ENCODE results near the gene ESPNL. TPM values are rescaled to one million over a fixed set of nuclear protein-coding genes. Genes with fewer than 3 reads are reported as not detected.

The ESPNL gene
- total RNA-seq, 1 donor from 2014 or later = 1.0 TPM

- DNase-seq = no peak
These were observed 27.9 kb downstream of the ESPNL start for GRCh38 chr2:238128061-238128440.

GRCh38 chr2:238128534-238129001 is 28.4 kb downstream of the ESPNL start:
- DNase-seq = no peak

GRCh38 chr2:238129166-238130010 is 29.2 kb downstream of the ESPNL start:
- no peak for DNase-seq

DNA sequence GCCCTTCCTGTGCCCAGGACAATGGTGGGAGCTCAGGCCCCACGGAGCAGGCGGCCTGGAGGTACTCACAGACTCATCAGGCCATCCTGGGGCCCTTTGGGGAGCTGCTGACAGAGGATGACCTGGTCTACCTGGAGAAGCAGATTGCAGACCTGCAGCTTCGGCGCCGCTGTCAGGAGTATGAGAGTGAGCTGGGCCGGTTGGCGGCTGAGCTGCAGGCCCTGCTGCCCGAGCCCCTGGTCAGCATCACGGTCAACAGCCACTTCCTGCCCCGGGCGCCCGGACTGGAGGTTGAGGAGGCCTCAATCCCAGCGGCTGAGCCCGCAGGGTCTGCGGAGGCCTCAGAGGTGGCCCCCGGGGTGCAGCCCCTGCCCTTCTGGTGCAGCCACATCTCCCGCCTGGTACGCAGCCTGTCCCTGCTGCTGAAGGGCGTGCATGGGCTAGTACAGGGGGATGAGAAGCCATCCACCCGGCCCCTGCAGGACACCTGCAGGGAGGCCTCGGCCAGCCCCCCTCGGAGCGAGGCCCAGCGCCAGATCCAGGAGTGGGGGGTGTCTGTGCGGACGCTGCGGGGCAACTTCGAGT is 30.1 kb downstream of the ESPNL start:
- DNase-seq = no peak

DNA sequence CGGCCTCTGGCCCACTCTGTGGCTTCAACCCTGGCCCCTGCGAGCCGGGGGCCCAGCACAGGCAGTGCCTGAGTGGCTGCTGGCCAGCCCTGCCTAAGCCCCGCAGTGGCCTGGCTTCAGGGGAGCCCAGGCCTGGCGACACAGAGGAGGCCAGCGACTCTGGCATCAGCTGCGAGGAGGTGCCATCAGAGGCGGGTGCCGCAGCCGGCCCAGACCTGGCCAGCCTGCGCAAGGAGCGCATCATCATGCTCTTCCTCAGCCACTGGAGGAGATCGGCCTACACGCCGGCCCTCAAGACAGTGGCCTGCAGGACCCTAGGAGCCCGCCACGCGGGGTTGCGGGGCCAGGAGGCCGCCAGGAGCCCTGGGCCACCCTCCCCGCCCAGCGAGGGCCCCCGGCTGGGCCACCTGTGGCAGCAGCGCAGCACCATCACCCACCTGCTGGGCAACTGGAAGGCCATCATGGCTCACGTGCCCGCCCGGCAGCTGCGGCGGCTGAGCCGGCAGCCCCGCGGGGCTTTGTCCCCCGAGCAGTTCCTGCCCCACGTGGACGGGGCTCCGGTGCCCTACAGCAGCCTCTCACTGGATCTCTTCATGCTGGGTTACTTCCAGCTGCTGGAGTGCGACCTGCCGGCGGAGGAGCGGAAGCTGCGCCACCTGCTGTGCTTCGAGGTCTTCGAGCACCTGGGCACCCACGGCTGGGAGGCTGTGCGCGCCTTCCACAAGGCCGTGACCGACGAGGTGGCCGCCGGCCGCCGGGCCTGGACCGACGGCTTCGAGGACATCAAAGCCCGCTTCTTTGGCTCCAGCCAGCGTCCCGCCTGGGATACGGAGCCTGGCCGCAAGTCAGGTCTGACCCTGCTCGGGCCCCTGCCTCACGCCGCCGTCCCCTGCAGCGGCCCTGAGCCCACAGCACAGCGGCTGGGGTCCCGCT is 30.8 kb downstream of the ESPNL start:
- DNase-seq = no peak

DNA sequence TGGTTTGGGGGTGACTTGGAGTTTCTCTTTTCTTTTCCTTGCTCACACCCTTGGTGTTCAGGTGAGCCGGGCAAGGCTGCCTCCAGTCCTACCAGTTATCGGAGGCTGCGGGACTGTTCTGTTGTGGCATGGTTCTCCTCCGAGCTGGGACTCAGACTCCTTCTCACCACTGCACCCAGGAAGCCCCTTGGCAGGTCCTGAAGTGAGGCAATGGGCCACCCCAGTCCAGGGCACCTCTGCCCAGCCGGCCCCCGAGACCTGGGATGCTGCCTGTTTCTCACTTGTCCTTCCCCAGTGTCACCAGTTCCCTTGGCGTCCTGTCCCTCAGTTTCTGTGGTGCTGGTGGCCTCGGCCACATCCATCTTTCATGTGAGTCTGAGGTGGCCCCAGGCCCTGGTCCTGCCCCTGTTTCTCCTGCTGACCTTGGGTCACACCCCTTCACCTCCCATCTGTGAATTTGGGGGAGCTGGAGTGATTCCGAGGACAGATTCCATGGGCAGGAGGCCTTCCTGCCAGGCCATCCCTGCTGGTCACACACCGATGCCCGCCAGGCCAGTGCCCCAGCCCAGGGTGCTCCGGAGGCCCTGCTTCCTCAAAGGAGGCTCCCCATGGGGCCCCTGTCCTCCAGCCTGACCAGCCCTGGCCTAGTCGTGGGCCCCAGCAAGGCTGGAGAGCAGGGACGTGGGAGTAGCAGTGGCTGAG is 31.8 kb downstream of the ESPNL start:
- DNase-seq = no peak

GRCh38 chr2:238132463-238133450 is 32.6 kb downstream of the ESPNL start:
- no peak for DNase-seq

DNA sequence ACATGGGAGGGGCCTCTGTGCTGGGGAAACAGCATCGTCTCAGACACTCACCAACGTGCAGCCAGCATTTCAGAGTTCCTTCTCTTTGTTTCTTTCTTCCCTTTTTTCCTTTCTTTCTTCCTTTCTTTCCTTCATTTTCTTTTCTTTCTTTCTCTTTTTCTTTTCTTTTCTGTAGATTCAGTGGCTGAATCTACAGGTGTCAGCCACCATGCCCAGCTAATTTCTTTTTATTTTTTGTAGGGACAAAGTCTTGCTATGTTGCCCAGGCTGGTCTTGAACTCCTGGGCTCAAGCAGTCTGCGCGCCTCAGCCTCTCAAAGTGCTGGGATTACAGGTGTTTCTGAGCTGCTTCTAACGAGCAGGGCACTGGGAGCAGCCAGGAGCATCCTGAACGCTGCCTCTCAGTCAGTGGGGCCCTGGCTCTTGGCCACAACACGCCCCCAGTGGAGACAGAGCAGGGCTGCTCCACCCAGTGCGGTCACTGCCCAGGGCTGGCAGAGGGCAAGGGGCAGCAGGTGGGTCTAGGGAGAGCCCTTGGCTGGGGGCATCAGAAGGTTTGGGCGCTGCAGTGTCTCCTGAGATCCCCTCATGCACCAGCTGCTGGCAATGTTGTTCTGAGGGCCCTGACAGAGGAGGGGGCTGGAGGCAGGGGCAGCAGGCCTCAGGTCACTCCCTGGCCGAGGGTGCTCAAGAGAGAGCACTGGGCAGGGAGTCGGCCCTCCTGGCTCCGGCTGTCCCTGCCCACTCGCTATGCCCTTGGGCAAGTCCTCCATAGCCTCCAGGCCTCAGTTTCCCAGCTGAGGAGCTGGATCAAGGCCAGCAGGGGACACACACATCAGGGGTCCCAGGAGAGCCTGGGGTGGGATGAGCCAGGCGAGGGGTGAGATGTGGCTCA is 33.6 kb downstream of the ESPNL start:
- no peak for DNase-seq

DNA sequence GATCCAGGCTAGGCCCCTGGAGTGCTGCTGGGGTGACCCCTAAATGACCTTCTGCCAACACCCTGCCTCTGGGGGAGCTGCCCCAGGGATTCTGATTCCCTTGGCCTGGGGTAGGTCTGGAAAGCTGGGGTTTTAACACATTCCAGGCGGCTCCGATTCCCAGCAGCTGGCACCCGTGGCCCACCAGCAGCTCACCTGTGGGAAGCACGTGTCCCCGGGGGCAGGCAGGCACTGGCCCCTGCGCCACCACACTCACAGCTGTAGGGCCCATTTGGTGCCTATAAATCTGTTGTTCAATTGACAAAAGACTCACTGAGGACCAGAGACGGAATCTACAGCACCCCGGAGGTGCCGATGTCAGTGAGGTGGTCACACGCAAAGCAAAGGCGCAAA is 34.2 kb downstream of the ESPNL start:
- no peak for DNase-seq

DNA sequence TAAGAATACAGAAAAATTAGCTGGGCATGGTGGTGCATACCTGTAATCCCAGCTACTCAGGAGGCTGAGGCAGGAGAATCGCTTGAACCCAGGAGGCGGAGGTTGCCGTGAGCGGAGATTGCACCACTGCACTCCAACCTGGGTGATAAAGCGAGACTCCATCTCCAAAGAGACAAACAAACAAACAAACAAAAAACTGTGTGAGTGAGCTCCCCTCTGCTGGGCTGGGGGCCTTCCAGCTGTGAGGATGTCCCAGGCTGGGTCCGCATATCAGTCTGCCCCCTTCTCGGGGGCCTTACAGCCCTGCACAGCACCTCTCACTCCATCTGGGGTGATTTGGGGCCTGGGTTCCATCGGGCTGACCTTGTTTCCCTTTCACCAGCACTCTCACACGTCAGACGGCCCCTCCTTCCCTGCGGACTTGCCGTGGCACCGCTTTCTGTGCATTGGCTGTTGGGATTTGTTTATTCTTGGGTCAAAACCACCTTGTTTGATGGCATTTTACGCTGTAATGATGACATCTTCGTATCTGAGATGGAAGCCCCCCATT is 35.5 kb downstream of the ESPNL start:
- no peak for DNase-seq

DNA sequence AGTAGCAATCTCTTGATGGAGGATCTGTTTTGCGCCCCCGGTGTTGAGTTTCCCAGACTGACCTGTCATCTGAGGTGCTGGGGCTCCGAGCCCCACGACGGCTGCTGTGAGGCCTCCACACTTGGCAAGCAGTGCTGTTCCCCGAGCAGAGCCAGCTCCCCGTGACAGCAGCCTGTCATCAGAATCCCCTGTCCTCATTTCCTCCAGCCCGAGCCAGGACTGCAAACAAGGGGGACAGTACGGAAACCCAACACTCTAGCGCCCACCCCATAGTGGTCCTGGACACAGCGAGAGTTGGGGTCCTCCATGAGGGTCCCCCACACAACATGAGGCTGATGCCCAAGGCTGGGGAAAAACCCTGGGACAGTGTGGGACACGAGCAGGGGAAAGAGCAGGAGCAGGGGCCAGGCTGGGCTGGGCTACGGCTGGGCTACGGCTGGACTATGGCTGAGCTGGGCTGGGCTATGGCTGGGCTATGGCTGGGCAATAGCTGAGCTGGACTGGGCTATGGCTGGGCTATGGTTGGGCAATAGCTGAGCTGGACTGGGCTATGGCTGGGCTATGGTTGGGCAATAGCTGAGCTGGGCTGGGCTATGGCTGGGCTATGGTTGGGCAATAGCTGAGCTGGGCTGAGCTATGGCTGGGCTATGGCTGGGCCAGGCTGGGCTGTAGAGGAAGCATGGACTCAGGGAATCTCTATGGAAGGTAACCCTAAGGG is 36.8 kb downstream of the ESPNL start:
- DNase-seq = no peak

GRCh38 chr2:238137885-238138284 is 37.7 kb downstream of the ESPNL start:
- DNase-seq = no peak

- DNase-seq = peak; percentile 79
These were observed 38.4 kb downstream of the ESPNL start, which contains the start of gene KLHL30 for GRCh38 chr2:238138331-238139195. Gene KLHL30, plus strand, starts transcription at chr2:238138668. Its CDS starts 2,087 bp downstream, at chr2:238140755.

DNA sequence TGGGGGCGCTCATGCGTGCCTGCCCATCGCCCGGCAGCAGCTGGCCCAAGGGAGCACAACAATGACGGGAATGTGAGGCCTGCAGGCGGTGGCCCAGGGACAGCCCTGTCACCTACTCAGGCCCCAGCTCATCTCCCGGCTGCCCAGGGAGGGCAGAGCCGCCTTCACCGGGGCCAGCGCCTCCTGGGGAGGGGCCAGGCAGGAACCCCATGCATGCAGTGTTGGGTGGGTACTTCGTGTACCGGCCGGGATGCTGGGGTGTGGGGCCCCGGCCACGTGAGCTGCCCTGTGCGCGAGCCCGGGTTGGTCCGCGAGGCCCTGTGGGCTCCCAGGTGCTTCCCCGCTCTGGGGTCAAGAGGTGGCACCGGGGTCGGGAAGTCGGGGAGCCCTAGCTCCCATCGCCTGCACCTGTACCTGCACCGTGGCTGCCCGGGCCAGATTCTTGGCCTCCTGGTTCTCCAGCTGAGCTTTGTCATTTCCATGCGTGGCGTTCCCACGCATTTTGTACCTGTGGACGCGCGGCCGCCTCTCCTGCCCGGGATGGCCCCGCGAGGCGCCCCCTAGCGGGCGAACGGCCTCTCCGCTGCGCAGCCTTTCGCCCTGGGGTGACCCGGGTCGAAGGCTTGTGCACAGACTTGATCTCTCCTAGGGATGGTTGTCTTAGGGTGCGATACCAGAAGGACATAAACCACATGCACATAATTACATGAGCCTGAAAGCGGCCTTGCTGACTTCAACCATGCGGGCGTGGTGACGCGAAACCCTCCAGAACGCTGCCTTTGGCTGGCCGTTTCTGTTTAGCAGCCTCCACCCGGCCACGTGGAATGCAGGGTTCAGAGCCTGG is 39.3 kb downstream of the ESPNL start:
- DNase-seq = peak; percentile 52

- no peak for DNase-seq
These were observed 39.9 kb downstream of the ESPNL start for GRCh38 chr2:238140040-238140439.

DNA sequence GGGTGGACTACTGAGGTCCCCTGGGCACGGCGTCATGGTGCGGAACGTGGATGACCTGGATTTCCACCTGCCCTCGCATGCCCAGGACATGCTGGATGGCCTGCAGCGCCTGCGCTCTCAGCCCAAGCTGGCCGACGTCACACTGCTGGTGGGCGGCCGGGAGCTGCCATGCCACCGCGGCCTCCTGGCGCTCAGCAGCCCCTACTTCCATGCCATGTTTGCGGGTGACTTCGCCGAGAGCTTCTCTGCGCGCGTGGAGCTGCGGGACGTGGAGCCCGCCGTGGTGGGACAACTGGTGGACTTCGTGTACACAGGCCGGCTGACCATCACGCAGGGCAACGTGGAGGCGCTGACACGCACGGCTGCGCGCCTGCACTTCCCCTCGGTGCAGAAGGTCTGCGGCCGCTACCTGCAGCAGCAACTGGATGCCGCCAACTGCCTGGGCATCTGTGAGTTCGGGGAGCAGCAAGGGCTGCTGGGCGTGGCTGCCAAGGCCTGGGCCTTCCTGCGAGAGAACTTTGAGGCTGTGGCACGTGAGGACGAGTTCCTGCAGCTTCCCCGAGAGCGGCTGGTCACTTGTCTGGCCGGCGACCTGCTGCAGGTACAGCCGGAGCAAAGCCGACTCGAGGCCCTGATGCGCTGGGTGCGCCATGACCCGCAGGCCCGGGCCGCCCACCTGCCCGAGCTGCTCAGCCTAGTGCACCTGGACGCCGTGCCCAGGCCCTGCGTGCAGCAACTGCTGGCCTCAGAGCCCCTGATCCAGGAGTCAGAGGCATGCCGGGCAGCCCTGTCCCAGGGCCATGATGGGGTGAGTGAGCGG is 40.8 kb downstream of the ESPNL start:
- no peak for DNase-seq
